ENCODE data around the gene CCDC85A. TPM values are rescaled to one million over a fixed set of nuclear protein-coding genes. Genes with fewer than 3 reads are reported as not detected.

Gene CCDC85A
- total and polyA plus RNA-seq, 2 of the 4 experiments (the other 2 are of a cell fraction), result 1.1 to 2.2 TPM

GRCh38 chr2:56227811-56228210 lies 44.0 kb downstream of the CCDC85A start:
- no peak overlapping the region for H3K18ac ChIP-seq (ENCODE audit: low read depth, low read length)
- no peaks in the 10 kb centered on the region for H3K9me3 ChIP-seq (ENCODE audit: control insufficient read depth, insufficient read depth, low read length)
- no peak overlapping the region for H3K27ac ChIP-seq (ENCODE audit: insufficient read depth, low read length)
- no peak overlapping the region for H2BK15ac ChIP-seq (ENCODE audit: low read depth, low read length)
- ChIA-PET CTCF (no interaction called here), POLR2A (ENCODE audit: unreplicated experiment) (no interaction called here)
- no peak overlapping the region for H3K4ac ChIP-seq (ENCODE audit: low read depth, low read length)
- H3K27me3 ChIP-seq (ENCODE audit: control insufficient read depth, insufficient read depth, low read length), result no peaks in the 10 kb centered on the region
- H2AK9ac ChIP-seq (replicated peaks; ENCODE audit: low read depth, low read length, poor library complexity), result no peak overlapping the region
- intact Hi-C loops (cut with micrococcal nuclease) (no loop called here), dilution Hi-C loops (cut with HindIII; ENCODE audit: low sequenced_read_pairs, unreplicated experiment) (no loop called here), in situ Hi-C loops (cut with MboI; ENCODE audit: low sequenced_read_pairs) (no loop called here)
- no peak overlapping the region for H3K23ac ChIP-seq (ENCODE audit: low read depth, low read length)
- no peak overlapping the region for H3K14ac ChIP-seq (replicated peaks; ENCODE audit: low read depth, low read length)
- no peak for DNase-seq
- no peak overlapping the region for H2AFZ ChIP-seq (replicated peaks; ENCODE audit: low read length, poor library complexity)
- no peak overlapping the region for H4K5ac ChIP-seq (ENCODE audit: low read depth, low read length)
- no peaks in the 10 kb centered on the region for H3K4me1 ChIP-seq (ENCODE audit: control insufficient read depth, insufficient read depth, low read length)
- H3K9me1 ChIP-seq (ENCODE audit: insufficient read depth, low read length), result no peaks in the 10 kb centered on the region
- no peak for TF ChIP-seq NFE2L2 (IDR thresholded peaks at IDR 0.05; ENCODE audit: low read depth, low read length)
- no peak for TF ChIP-seq MXI1 (IDR thresholded peaks at IDR 0.05; ENCODE audit: borderline replicate concordance, low read depth, low read length)
- no peak for TF ChIP-seq ELK1 (IDR thresholded peaks at IDR 0.05; ENCODE audit: borderline replicate concordance, low read depth, low read length)
- TF ChIP-seq BHLHE40 (IDR thresholded peaks at IDR 0.05; ENCODE audit: low read depth, low read length), result no peak
- no peak for TF ChIP-seq RAD21 (IDR thresholded peaks at IDR 0.05; ENCODE audit: low read length)
- no peak for TF ChIP-seq MAFK (IDR thresholded peaks at IDR 0.05; ENCODE audit: low read depth, low read length)
- no peak for TF ChIP-seq CEBPB (IDR thresholded peaks at IDR 0.05; ENCODE audit: low read depth, low read length)
- no peak for TF ChIP-seq CHD1 (IDR thresholded peaks at IDR 0.05; ENCODE audit: low read depth, low read length)
- no peak for TF ChIP-seq SMC3 (IDR thresholded peaks at IDR 0.05; ENCODE audit: low read depth, low read length)
- no peaks in the 10 kb centered on the region for H4K20me1 ChIP-seq (ENCODE audit: insufficient read depth, low read length)
- WGBS, 2 experiments (ENCODE audit: extremely low coverage in 2 of 2, insufficient read length in 1 of 2), result no CpG with 5 or more reads among the region's 1 CpG
- no TSS peak for BruUV-seq (replicated peaks)
- no peaks in the 10 kb centered on the region for H3K79me1 ChIP-seq (ENCODE audit: low read depth in 1 of 2, low read length in 2 of 2)
- no peak overlapping the region for H3K56ac ChIP-seq (ENCODE audit: extremely low read depth, insufficient read depth, low read length)
- no peak overlapping the region for H3K9ac ChIP-seq (ENCODE audit: low read depth, low read length)
- H3K4me3 ChIP-seq (ENCODE audit: insufficient read depth, low read depth, low read length), result no peak overlapping the region
- no peak overlapping the region for H2BK120ac ChIP-seq (ENCODE audit: low read depth, low read length)
- no peak overlapping the region for H4K8ac ChIP-seq (ENCODE audit: low read depth in 2 of 2, low read length in 2 of 2)
- no peak overlapping the region for H4K91ac ChIP-seq (ENCODE audit: insufficient read depth, low read depth, low read length)
- H3K4me2 ChIP-seq (ENCODE audit: low read depth, low read length), result no peak overlapping the region
- H3K36me3 ChIP-seq (ENCODE audit: control insufficient read depth, insufficient read depth, low read length), result no peaks in the 10 kb centered on the region
- H2BK20ac ChIP-seq (ENCODE audit: low read depth, low read length), result no peak overlapping the region
- H2AK5ac ChIP-seq (ENCODE audit: low read depth, low read length), result no peak overlapping the region
- H2BK5ac ChIP-seq (ENCODE audit: low read depth, low read length, poor library complexity, severe bottlenecking), result no peak overlapping the region
- ATAC-seq (ENCODE audit: low read depth), result no peak

All from IMR-90 (cell line).